HepG2 (cell line): Measurements from ENCODE around the gene ADARB1. TPM values are rescaled to one million over a fixed set of nuclear protein-coding genes. Genes with fewer than 3 reads are reported as not detected.

Source experiments
- ATF2 ChIP-seq: sonication (generic); formaldehyde crosslinking; IDR thresholded peaks from 2 replicates; pipeline ENCODE4 v1.4.0; 2020; ENCODE audit warnings: missing genetic modification reagents
- HNRNPK ChIP-seq: fragments of 200-400 bp; formaldehyde crosslinking; IDR thresholded peaks from 2 replicates; pipeline ENCODE4 v1.6.1; 2018; ENCODE audit warnings: low read length, low read depth, moderate library complexity, mild to moderate bottlenecking; ENCODE audit not compliant: poor library complexity, severe bottlenecking
- MTA1 ChIP-seq: sonication (generic); formaldehyde crosslinking; IDR thresholded peaks from 2 replicates; pipeline ENCODE4 v1.4.0; 2020; ENCODE audit warnings: missing genetic modification reagents, mild to moderate bottlenecking, borderline replicate concordance
- NONO ChIP-seq, 2 experiments: fragments of 450-650 bp in 1 of 2; sonication (generic) in 1 of 2; formaldehyde crosslinking in 1 of 2; IDR thresholded peaks in 1 of 2; conservative IDR thresholded peaks in 1 of 2; 2 replicates each; pipeline versions ENCODE4 v1.6.1 to v1.8.0; 2017 to 2022; ENCODE audit warnings: mild to moderate bottlenecking in 1 of 2, missing genetic modification reagents in 1 of 2, moderate library complexity in 1 of 2
- SAFB2 ChIP-seq: sonication (generic); formaldehyde crosslinking; IDR thresholded peaks from 2 replicates; pipeline ENCODE4 v1.5.1; 2020; ENCODE audit warnings: missing genetic modification reagents, low read depth, mild to moderate bottlenecking, borderline replicate concordance
- TRAFD1 ChIP-seq: sonication (generic); formaldehyde crosslinking; IDR thresholded peaks from 2 replicates; pipeline ENCODE4 v1.5.1; 2020; ENCODE audit warnings: missing genetic modification reagents, mild to moderate bottlenecking, borderline replicate concordance
- ZNF547 ChIP-seq: sonication (generic); formaldehyde crosslinking; IDR thresholded peaks from 2 replicates; pipeline ENCODE4 v1.5.1; 2020; ENCODE audit warnings: mild to moderate bottlenecking, missing genetic modification reagents
- ZNF552 ChIP-seq: sonication (generic); formaldehyde crosslinking; IDR thresholded peaks from 2 replicates; pipeline ENCODE4 v1.9.0; 2022; ENCODE audit warnings: missing genetic modification reagents, mild to moderate bottlenecking, borderline replicate concordance
- ZNF770 ChIP-seq: sonication (generic); formaldehyde crosslinking; IDR thresholded peaks from 2 replicates; pipeline ENCODE4 v1.5.0; 2020; ENCODE audit warnings: mild to moderate bottlenecking, missing genetic modification reagents
- ZNF777 ChIP-seq: sonication (generic); formaldehyde crosslinking; IDR thresholded peaks from 2 replicates; pipeline ENCODE4 v1.4.0; 2020; ENCODE audit warnings: missing genetic modification reagents
- polyA plus RNA-seq, 8 experiments: library from polyadenylated mRNA; depleted of rRNA in 3 of 8; stranded (reverse) in 7 of 8; unstranded in 1 of 8; fragments of >200 nt; fragmentation: Illumina TruSeq in 4 of 8; extraction: Trizol in 4 of 8; gene quantifications; 2 replicates each; pipeline versions ENCODE4 v1.2.1 to v1.2.3, GENCODE V29; 2011 to 2016; ENCODE audit warnings: low read depth in 4 of 8, missing spikeins in 1 of 8, mixed read lengths in 1 of 8; ENCODE audit not compliant: insufficient read depth in 1 of 8
- total RNA-seq, 5 experiments: library from RNA; depleted of rRNA; stranded (reverse); fragments of >200 nt; fragmentation: Illumina TruSeq; extraction: Trizol; gene quantifications; 2 replicates each; pipeline ENCODE4 v1.2.3, GENCODE V29; 2016; ENCODE audit warnings: low read depth in 1 of 5
- TF ChIP-seq, protein P1 (sequence below): sonication (generic); formaldehyde crosslinking; IDR thresholded peaks from 2 replicates; pipeline ENCODE4 v1.4.0; 2020; ENCODE audit warnings: missing genetic modification reagents
- TF ChIP-seq, protein P2 (sequence below): sonication (generic); formaldehyde crosslinking; IDR thresholded peaks from 2 replicates; pipeline ENCODE4 v1.5.0; 2020; ENCODE audit warnings: mild to moderate bottlenecking, missing genetic modification reagents, borderline replicate concordance

ADARB1 gene
- total and polyA plus RNA-seq, 2 of the 13 experiments (the other 11 are each of a cell fraction or from before 2014, with no cell fraction given) = 6.6 to 10.0 TPM

DNA sequence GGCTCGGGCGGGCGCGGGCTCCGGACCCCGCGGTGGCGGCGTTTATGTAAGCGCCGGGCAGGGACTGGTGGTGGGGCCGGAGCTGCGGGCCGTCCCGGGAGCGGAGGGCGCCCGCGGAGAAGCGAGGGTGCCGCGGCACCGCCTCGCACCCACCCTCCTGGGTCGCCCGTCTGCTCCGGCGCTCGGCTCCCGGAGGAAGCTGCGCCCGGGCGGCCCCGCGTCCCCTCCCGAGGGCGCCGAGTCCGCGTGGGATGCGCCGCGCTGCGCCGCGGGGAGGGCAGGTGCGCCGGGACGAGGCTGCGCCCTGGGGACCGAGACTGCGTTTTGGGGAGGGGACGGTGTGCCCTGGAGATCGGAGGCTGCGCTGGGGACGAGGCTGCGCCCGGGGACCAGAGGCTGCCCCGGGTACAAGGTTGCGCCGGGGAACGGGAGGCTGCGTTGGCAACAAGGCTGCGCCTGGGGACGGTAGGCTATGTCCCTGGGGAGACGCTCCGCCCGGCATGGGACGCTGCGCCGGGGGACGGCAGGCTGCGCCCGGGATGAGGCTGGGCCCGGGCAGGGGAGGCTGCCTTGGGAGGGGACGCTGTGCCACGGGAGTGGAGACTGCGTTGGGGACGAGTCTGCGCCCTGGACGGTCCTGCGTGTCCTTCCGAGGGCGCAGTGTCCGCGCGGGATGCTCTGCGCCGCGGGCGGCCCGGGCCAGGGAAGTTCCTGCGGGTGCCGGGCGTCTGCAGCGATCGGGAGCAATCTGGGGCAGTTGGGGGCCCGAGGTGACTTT lies 627 bp downstream of the ADARB1 start (continued):
- 0 out of 2 replicates have a peak, but pooled peaks have one; percentile 26 for TF ChIP-seq ATF2
- TF ChIP-seq, protein P1, sequence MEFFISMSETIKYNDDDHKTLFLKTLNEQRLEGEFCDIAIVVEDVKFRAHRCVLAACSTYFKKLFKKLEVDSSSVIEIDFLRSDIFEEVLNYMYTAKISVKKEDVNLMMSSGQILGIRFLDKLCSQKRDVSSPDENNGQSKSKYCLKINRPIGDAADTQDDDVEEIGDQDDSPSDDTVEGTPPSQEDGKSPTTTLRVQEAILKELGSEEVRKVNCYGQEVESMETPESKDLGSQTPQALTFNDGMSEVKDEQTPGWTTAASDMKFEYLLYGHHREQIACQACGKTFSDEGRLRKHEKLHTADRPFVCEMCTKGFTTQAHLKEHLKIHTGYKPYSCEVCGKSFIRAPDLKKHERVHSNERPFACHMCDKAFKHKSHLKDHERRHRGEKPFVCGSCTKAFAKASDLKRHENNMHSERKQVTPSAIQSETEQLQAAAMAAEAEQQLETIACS = peak; percentile 70
- peak; percentile 97 for TF ChIP-seq ZNF770 (CRISPR knock-in tag)
- 0 out of 2 replicates have a peak, but pooled peaks have one; percentile 39 for TF ChIP-seq SAFB2 (CRISPR knock-in tag)
- TF ChIP-seq ZNF552 = no peak
- TF ChIP-seq ZNF547 = 0 out of 2 replicates have a peak, but pooled peaks have one; percentile 36
- no peak for TF ChIP-seq NONO (IDR thresholded peaks at IDR 0.05)
- peak; percentile 57; the same call in 1 of the 2 replicates for TF ChIP-seq NONO (CRISPR knock-in tag; conservative IDR thresholded peaks at IDR 0.05)
- TF ChIP-seq MTA1 = 0 out of 2 replicates have a peak, but pooled peaks have one; percentile 36
- TF ChIP-seq, protein P2, sequence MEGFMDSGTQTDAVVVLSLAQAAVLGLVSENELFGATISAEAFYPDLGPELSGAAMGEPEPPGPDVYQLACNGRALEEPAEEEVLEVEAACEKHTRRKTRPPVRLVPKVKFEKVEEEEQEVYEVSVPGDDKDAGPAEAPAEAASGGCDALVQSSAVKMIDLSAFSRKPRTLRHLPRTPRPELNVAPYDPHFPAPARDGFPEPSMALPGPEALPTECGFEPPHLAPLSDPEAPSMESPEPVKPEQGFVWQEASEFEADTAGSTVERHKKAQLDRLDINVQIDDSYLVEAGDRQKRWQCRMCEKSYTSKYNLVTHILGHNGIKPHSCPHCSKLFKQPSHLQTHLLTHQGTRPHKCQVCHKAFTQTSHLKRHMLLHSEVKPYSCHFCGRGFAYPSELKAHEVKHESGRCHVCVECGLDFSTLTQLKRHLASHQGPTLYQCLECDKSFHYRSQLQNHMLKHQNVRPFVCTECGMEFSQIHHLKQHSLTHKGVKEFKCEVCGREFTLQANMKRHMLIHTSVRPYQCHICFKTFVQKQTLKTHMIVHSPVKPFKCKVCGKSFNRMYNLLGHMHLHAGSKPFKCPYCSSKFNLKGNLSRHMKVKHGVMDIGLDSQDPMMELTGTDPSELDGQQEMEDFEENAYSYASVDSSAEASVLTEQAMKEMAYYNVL = no peak
- no peak for TF ChIP-seq TRAFD1
- peak; percentile 84 for TF ChIP-seq ZNF777
- TF ChIP-seq HNRNPK = peak; percentile 14
